Testis (tissue), 2 donors: Measurements from ENCODE around the gene LIMS2.

Experiments used
- POLR2A ChIP-seq: fragments of 450-650 bp; IDR thresholded peaks from one replicate; pipeline ENCODE4 v1.6.1; 2017; ENCODE audit warnings: antibody characterized with exemption, mild to moderate bottlenecking, moderate library complexity
- TF ChIP-seq, protein P1 (sequence below), 3 experiments: fragments of 450-650 bp in 2 of 3; fragments of 200-600 bp in 1 of 3; sonication (generic) in 1 of 3; IDR thresholded peaks; one replicate each; pipeline ENCODE4 v1.5.1; 2016 to 2019; ENCODE audit warnings: antibody characterized with exemption in 3 of 3, mild to moderate bottlenecking in 2 of 3, moderate library complexity in 1 of 3

DNA sequence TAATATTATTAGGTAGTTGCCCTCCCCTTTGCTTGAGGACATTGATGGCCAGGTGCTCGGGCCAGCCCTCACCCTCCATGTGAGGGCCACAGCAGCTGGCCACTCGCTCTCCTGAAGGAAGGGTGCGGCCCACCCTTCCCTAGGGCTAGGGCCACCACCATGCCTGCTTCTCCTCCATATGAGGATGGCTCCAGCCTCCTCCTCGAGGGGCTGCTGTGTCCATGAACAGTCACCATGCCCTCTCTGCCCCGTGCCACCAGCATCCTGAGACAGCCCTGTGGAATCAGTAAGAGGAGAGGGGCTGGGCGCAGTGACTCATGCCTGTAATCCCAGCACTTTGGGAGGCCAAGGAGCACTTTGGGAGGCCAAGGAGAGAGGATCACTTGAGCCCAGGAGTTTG lies 27.0 kb downstream of the LIMS2 start:
- TF ChIP-seq, protein P1, sequence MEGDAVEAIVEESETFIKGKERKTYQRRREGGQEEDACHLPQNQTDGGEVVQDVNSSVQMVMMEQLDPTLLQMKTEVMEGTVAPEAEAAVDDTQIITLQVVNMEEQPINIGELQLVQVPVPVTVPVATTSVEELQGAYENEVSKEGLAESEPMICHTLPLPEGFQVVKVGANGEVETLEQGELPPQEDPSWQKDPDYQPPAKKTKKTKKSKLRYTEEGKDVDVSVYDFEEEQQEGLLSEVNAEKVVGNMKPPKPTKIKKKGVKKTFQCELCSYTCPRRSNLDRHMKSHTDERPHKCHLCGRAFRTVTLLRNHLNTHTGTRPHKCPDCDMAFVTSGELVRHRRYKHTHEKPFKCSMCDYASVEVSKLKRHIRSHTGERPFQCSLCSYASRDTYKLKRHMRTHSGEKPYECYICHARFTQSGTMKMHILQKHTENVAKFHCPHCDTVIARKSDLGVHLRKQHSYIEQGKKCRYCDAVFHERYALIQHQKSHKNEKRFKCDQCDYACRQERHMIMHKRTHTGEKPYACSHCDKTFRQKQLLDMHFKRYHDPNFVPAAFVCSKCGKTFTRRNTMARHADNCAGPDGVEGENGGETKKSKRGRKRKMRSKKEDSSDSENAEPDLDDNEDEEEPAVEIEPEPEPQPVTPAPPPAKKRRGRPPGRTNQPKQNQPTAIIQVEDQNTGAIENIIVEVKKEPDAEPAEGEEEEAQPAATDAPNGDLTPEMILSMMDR (IDR thresholded peaks at IDR 0.05): no peak
- no peak for TF ChIP-seq POLR2A
